Right lung (tissue), 5 donors: Measurements from ENCODE around the gene MOSPD2. TPM values are rescaled to one million over a fixed set of nuclear protein-coding genes. Genes with fewer than 3 reads are reported as not detected.

ENCODE experiments used
- DNase-seq, 2 donors: peaks; one replicate each; pipeline ENCODE4 v3.0.0-alpha.2; 2013
- polyA plus RNA-seq, 5 donors: library from polyadenylated mRNA; unstranded; fragments of 120-200 nt; gene quantifications; one replicate each; pipeline versions ENCODE4 v1.2.1 to v1.2.3, GENCODE V29; 2013; ENCODE audit warnings: inconsistent platforms in 1 of 5, low replicate concordance in 1 of 5; ENCODE audit not compliant: insufficient read length in 5 of 5, insufficient read depth in 1 of 5

The MOSPD2 gene
- polyA plus RNA-seq, 5 donors: 13.6 to 31.0 (median 18.6) TPM

- no peak for DNase-seq
Measured at GRCh38 chrX:14964500-14964899, 91.3 kb downstream of the MOSPD2 start.

Other genes with a start within 250 kb of the MOSPD2 start
- gene FANCB, start 352 bp upstream of the MOSPD2 start, polyA plus RNA-seq: 1 to 10 TPM; 1.9 to 6.4 (median 4.2) TPM